Left renal cortex interstitium (tissue), 4 donors: Measurements from ENCODE around the gene HTRA1. TPM values are rescaled to one million over a fixed set of nuclear protein-coding genes. Genes with fewer than 3 reads are reported as not detected.

Experiments
- DNase-seq, 4 donors: peaks; one replicate each; pipeline ENCODE4 v3.0.0-alpha.2; 2013; ENCODE audit warnings: low read depth in 4 of 4, low spot score in 2 of 4, missing footprints in 1 of 4
- polyA plus RNA-seq, 4 donors: library from polyadenylated mRNA; unstranded; fragments of 120-200 nt; gene quantifications; one replicate each; pipeline ENCODE4 v1.2.1, GENCODE V29; 2013; ENCODE audit not compliant: insufficient read length in 4 of 4

The HTRA1 gene
- polyA plus RNA-seq, 4 donors, result 149 to 198 (median 175) TPM

- no peak for DNase-seq
These were observed 10.3 kb downstream of the HTRA1 start for GRCh38 chr10:122471531-122472177.

DNA sequence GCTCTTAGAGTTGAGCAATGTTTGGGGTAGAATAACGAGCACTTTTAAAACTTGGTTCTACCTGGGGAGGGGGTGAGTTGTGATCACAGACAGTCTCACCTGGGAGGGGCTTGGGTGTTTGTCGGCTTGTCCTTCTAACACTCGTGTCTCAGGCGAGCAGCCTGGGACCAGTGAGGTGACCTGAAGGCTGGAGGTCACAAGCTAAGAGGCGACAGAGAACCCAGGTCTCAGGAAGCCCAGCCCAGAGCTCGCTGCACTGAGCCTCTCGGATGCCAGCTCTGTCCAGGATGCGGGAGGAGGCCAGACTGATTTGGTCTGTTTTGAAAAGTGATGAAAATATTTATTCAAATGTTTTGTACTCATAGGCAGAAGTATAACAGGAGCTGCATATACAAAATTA lies 11.8 kb downstream of the HTRA1 start:
- DNase-seq, result no peak

- no peak for DNase-seq
These were observed 12.9 kb downstream of the HTRA1 start for GRCh38 chr10:122474131-122474818.

- DNase-seq, result no peak
These were observed 13.7 kb downstream of the HTRA1 start for GRCh38 chr10:122475100-122475499.

DNA sequence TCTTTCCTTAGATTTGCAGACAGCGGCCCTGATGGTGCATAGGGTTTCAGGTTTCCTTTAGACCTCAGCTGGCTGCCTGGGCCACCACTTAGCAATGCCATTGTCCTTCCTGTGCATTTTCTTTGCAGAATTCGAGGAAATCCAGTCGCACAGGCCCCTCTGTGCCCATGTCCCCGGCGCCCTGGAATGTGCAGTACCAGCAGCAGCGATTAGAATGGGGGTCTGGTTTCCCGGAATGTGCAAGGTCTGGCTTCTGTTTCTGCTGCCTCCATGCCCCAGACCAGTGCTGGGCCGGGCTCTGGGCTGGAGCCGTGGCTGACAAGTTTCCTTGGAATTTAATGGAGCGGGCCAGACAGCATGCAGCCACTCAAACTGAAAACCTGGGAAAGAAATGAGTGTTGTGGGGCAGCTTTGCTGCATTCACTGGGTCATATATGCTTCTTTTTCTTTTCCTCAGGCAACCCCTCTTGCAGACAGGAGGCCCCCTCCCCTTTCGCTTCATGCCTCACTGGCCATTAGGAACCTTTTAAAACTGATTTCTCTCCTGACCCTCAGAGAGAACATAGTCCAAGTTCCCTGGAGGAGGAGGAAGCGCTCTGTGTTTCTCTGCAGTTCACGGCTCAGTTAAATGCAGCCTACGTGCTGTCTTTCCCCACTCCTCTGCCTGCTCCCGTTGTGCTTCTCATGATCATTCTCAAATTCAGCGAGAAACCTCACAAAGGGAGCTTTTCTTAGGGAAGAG lies 14.4 kb downstream of the HTRA1 start:
- DNase-seq, result no peak

DNA sequence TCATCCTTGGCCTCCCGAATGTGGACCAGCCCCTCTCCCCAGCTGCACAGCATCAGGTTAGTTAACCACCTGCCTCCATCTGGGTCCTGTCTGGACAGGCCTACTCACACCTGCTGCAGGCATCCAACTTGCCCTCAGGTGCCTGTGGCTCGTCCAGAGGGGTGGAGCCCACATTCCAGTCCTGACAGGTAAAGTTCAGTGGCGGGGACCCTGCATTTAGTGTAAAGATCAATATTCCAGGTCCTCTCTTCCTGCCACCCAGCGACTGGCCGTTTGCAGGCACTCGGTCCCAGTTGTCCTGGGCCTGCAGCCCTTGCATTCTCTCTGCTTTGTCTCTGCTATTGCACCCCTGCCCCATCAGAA lies 15.0 kb downstream of the HTRA1 start:
- DNase-seq, result no peak

GRCh38 chr10:122477436-122477835 lies 16.1 kb downstream of the HTRA1 start:
- DNase-seq, result no peak

DNA sequence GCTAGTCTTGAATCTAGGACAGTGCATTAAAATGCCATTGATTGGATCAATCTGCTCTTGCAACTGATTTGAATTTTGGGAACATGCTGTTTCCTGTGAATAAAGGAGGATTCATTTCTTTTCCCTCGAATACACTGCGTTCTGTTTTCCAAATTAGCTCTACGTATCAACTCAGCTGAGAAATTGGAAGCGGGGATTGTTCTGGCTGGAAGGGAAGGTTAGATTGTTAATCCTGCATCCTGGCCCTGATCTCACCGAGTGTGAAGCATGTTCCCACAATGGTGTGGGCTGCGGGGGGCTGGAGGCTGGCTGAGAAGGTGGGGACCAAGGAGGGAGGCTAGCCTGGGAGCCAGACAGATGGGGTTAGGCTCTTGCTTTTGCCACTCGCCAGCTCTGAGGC lies 17.6 kb downstream of the HTRA1 start:
- DNase-seq, result no peak

GRCh38 chr10:122480146-122480833 lies 18.9 kb downstream of the HTRA1 start:
- DNase-seq, result no peak

DNA sequence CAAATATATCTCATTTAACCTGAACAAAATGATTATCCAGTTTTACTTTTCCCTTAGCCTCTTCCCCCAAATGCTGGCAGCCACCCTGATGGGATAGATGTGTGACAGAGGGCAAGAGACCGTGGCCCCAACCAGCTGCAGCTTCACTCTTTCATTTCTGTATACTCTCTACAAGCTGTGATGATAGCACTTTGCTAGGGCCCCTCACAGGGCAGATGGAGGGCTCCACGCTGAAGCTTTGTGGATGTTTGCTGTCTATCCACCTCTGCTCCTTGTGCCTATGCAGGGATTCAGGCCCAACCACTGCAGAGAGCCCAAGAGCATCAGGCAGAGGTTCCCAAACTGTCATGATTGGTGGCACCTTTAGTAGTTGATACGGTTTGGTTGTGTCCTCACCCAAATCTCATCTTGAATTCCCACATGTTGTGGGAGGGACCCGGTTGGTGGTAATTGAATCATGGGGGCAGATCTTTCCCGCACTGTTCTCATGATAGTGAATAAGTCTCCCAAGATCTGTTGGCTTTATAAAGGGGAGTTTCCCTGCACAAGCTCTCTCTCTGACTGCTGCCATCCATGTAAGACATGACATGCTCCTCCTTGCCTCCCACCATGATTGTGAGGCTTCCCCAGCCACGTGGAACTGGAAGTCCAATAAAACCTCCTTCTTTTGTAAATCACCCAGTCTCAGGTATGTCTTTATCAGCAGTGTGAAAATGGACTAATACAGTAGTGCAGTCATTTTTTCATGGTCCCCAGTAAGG lies 20.1 kb downstream of the HTRA1 start:
- DNase-seq, result no peak

DNA sequence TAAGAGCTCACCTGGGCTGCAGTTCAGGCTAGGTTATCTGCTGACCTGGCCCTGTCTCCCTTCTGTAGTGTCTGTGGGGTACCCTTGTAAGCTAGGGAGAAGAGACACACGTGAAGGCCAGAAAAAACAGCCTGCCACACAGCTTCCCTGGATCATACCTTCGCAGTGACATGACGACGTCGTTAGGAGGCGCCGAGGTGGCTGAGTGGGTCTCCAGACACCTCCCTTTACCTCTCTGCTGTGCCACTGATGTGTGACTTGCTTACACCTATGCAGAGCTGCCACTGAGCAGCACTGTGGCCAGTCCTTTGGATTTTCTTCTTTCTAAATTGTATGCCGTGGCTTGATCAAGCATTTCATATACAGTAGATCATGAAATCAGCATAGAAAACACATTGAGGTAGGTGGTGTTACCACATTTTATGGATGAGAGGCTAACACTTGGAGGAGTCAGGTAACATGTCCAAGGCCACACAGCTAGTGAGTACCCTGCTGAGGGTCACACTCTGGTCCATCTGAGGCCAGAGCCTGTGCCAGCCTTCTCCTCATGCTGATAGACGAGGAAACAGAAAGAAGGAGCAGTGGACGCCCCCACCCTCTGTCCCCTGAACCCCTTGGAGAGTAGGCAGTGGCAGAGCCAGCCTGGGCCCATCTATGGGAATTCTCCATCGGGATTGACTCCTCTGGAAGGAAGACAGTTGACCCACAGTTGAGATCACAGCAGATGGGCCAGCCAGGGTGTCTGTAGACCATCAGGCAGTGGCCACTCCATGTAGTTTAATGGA lies 23.1 kb downstream of the HTRA1 start:
- DNase-seq, result no peak

DNA sequence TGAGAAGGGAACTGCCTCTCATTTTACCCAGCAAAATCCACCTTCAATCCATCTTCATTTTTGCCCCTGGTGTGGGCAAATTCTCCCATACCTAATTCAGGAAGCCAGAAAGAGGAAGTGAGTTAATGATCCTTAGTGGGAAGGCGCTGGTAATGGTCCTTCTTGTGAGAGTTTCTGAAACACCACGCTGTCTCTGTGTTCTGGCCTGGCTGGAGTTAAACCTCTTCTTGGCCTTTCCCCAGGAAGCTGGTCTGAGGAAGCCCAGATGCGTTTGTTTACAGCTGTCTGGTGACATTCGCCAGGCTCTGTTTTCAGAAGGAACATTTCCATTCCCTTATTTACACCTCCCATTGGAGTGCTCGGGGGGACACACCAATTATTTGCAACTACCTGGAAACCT lies 24.3 kb downstream of the HTRA1 start:
- DNase-seq, result no peak

DNA sequence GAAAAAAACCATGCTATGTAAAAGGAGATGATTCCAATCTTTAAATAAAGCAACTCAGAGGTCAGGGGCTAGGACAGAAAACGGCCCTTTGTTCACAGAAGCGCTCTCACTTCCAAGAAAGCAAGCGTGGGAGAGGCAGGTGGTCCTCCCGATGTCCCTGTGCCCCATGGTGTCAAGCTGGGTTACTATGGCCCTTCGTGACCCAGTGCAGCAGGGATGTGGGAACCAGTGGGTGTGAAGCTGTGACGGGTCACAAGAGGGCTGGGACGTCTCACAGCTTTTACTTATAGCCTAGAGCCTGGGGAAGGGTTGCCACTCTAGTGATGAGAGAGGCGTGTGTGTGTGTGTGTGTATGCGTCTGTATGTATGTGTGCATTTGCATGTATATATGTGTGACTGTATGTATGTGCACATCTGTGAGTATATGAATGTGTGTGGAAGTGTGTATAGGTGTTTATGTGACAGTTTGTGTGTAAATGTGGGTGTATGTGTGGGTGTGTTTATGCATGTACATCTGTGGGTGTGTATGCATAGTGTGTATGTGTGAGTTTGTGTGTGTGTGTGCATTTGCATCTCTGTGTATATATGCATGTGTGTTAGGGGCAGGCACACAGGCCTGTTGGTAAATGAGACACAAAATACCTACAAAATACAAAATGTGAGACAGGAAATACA lies 25.2 kb downstream of the HTRA1 start:
- no peak for DNase-seq

GRCh38 chr10:122487174-122487765 lies 25.9 kb downstream of the HTRA1 start:
- no peak for DNase-seq

- DNase-seq, result no peak
These were observed 28.9 kb downstream of the HTRA1 start for GRCh38 chr10:122490268-122490667.

- no peak for DNase-seq
These were observed 29.7 kb downstream of the HTRA1 start for GRCh38 chr10:122490786-122491680.

DNA sequence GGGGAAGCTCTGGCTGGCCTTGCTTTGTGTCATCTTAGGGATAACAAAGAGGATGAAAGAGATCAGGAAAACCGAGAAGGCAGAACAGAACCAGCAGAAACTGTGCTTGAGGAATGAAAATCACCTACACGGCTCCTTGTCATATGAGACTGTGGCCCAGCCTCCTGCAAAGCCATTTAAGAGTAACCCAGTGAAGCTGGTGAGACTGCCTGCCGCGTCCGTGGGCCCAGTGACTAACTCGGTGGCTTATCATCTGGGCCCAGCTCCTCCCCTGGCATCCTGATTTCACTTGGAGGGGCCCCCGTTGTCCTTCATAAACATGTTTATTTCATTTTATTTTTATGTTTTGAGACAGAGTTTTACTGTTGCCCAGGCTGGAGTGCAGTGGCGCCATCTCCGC lies 30.7 kb downstream of the HTRA1 start:
- no peak for DNase-seq

- DNase-seq, result no peak
These were observed 31.7 kb downstream of the HTRA1 start for GRCh38 chr10:122492999-122493481.
